Prostate gland (tissue), 2 donors: ENCODE results near the gene CELF2. TPM values are rescaled to one million over a fixed set of nuclear protein-coding genes. Genes with fewer than 3 reads are reported as not detected.

Experiments used
- DNase-seq: peaks from one replicate; pipeline ENCODE4 v3.0.0-alpha.2; 2019; ENCODE audit warnings: low spot score
- H3K27ac ChIP-seq, 2 donors: fragments of 200-600 bp; sonication (generic); 2 replicates each; pipeline ENCODE4 v1.5.1; 2017 to 2019
- H3K27me3 ChIP-seq: fragments of 200-600 bp; sonication (generic); replicated peaks from 2 replicates; pipeline ENCODE4 v1.5.1; 2019; ENCODE audit not compliant: insufficient read depth
- H3K36me3 ChIP-seq, 2 donors: fragments of 200-600 bp; sonication (generic); 1 replicate in 1 of 2; 2 replicates in 1 of 2; pipeline versions ENCODE4 v1.5.1 to v1.8.1; 2017 to 2019
- H3K4me1 ChIP-seq: fragments of 200-600 bp; sonication (generic); replicated peaks from 2 replicates; pipeline ENCODE4 v1.5.1; 2019
- H3K4me3 ChIP-seq, 2 donors: fragments of 200-600 bp; sonication (generic); 2 replicates each; pipeline ENCODE4 v1.5.1; 2017 to 2019
- H3K9me3 ChIP-seq: fragments of 200-600 bp; sonication (generic); 2 replicates; pipeline ENCODE4 v1.5.1; 2017
- POLR2A ChIP-seq: fragments of 450-650 bp; IDR thresholded peaks from one replicate; pipeline ENCODE4 v1.6.1; 2016; ENCODE audit warnings: antibody characterized with exemption, mild to moderate bottlenecking
- POLR2AphosphoS5 ChIP-seq: sonication (generic); formaldehyde crosslinking; IDR thresholded peaks from one replicate; pipeline ENCODE4 v1.6.1; 2017; ENCODE audit warnings: antibody characterized with exemption
- WGBS: methylation state at CpG from one replicate; pipeline ENCODE4 v1.1.5; 2018; 5-methylcytosine and 5-hydroxymethylcytosine counted together
- intact Hi-C: fragments of 100-400 bp; cut with DNase I; formaldehyde crosslinking; loops from one replicate; pipeline ENCODE4 v1.14.2; 2022
- total RNA-seq, 2 donors: library from RNA; depleted of rRNA; stranded (reverse); fragments of >200 nt; gene quantifications; one replicate each; pipeline ENCODE4 v1.1.0, GENCODE V29; 2016
- TF ChIP-seq, protein P1 (sequence below), 4 experiments: fragments of 200-600 bp in 2 of 4; fragments of 450-650 bp in 2 of 4; sonication (generic) in 2 of 4; IDR thresholded peaks; 1 replicate in 3 of 4; 2 replicates in 1 of 4; pipeline ENCODE4 v1.5.1; 2016 to 2019; ENCODE audit warnings: antibody characterized with exemption in 4 of 4, mild to moderate bottlenecking in 2 of 4, moderate library complexity in 2 of 4

Gene CELF2
- total RNA-seq, 2 donors from 2014 or later: 19.2 to 43.2 TPM

DNA sequence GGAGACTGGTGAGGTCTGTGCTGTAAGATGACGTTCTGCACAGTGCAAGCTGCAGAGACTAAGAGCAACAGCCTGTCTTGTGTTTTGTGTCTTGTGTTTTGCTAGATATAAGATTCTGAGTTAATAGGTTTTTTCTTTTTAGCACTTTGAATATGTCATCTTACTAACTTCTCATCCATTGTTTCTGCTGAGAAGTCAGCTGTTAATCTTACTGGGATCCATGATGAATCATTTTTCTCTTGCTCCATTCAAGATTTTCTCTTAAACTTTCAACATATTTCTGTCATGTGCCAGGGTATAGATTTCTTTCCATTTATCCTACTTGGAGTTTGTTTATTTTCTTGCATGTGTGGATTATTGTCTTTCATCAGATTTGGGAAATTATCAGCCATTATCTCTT is 290.3 kb downstream of the CELF2 start:
- Histone ChIP-seq H3K27me3 (no peaks in the 10 kb centered on the region), H3K9me3 (no peaks in the 10 kb centered on the region), H3K36me3 (no peaks in the 10 kb centered on the region), H3K27ac (no peak overlapping the region), H3K4me1 (no peaks in the 10 kb centered on the region), H3K4me3 (no peak overlapping the region)
- TF ChIP-seq POLR2AphosphoS5 (no peak), POLR2A (no peak)
- TF ChIP-seq, protein P1, sequence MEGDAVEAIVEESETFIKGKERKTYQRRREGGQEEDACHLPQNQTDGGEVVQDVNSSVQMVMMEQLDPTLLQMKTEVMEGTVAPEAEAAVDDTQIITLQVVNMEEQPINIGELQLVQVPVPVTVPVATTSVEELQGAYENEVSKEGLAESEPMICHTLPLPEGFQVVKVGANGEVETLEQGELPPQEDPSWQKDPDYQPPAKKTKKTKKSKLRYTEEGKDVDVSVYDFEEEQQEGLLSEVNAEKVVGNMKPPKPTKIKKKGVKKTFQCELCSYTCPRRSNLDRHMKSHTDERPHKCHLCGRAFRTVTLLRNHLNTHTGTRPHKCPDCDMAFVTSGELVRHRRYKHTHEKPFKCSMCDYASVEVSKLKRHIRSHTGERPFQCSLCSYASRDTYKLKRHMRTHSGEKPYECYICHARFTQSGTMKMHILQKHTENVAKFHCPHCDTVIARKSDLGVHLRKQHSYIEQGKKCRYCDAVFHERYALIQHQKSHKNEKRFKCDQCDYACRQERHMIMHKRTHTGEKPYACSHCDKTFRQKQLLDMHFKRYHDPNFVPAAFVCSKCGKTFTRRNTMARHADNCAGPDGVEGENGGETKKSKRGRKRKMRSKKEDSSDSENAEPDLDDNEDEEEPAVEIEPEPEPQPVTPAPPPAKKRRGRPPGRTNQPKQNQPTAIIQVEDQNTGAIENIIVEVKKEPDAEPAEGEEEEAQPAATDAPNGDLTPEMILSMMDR (IDR thresholded peaks at IDR 0.05): no peak
- 90% methylated on average over 1 of the region's 1 CpG for WGBS
- no peak for DNase-seq
- intact Hi-C loops: loop anchor here (10.0 kb wide), 1 partner anchor 1573 kb away; no protein-coding TSS in a partner anchor

DNA sequence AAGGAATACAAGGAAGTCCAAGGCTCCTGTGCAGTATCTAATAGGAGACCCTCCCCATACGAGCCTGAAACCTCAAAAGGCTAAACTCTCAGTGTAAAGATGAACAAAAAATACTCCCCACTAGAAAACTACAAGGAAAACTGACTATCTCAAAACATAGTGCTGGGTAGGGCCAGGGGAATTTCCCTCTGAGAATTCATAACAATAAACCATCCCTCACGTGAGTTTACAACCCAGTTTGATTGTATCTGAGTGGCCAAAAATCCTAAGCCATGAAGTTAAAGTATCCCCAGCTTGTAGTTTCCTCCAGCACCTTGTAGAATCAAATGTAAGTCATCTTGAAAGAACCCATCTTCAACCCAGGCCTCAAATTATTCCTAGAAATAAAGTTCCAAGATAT is 293.4 kb downstream of the CELF2 start:
- Histone ChIP-seq H3K27ac (no peak overlapping the region), H3K27me3 (no peaks in the 10 kb centered on the region), H3K4me3 (no peak overlapping the region), H3K36me3 (no peaks in the 10 kb centered on the region), H3K9me3 (no peaks in the 10 kb centered on the region), H3K4me1 (no peaks in the 10 kb centered on the region)
- intact Hi-C loops: no loop called here
- TF ChIP-seq POLR2A (no peak), POLR2AphosphoS5 (no peak)
- TF ChIP-seq, protein P1 (IDR thresholded peaks at IDR 0.05): no peak
- 70% methylated on average over 2 of the region's 2 CpGs for WGBS
- no peak for DNase-seq

DNA sequence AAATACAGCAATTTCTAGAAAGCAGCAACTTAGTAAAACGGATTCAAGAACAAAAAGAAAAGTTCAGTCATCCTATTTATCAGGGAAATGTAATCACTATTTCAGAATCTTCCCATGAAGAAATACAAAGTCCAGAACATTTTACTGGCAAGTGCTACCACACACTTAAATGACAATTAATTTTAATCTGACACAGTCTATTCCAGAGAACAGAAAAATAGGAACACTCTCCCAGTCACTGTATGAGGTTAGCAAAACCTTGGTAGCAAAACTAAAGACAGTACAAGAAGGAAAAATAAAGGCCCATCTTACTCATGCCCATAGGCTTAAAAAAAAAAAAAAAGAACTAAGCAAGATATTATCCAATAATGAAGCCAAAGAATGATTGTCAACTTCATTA is 295.8 kb downstream of the CELF2 start:
- Histone ChIP-seq H3K4me1 (no peaks in the 10 kb centered on the region), H3K27me3 (no peaks in the 10 kb centered on the region), H3K27ac (no peak overlapping the region), H3K9me3 (no peaks in the 10 kb centered on the region), H3K36me3 (no peaks in the 10 kb centered on the region), H3K4me3 (no peak overlapping the region)
- DNase-seq: no peak
- intact Hi-C loops: no loop called here
- WGBS: 80% methylated on average over 1 of the region's 1 CpG
- TF ChIP-seq POLR2A (no peak), POLR2AphosphoS5 (no peak)
- TF ChIP-seq, protein P1 (IDR thresholded peaks at IDR 0.05): no peak

DNA sequence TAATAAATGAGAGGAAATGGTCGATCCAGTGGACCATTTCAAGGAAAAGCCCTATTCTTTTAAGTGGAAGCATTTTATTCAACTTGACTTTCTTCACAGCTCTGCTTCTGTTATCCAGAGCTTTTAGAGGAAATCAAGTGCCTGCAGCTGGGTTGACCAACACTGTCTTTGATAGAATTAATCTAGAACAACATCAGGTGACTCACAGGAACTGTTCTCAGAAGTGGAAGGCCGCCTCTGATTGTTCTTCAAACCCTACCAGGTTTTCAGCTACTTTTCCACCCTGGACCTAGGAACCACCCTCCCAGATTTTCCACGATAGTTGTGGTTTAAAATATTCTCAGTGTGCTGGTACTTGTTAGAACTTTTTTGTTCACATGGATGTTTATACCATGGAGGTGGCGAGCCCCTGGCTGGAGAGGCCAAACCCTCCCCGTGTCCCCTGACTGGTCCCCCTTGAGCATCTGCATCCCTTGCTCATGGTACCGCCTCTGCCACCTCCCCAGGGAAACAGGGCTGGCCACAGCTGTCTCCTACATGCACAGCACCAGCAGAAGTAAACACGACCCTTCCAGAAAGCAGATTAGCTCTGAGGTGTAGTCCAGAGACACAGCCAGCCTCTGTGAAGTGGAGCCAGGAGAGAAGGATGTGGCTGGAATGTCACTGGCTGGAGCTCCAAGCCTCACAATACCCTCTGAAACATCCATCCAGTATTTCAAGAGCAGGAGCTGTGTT is 300.4 kb downstream of the CELF2 start:
- no peak overlapping the region for H3K4me3 ChIP-seq
- no peaks in the 10 kb centered on the region for H3K27me3 ChIP-seq
- DNase-seq: no peak
- TF ChIP-seq POLR2A: no peak
- TF ChIP-seq POLR2AphosphoS5: no peak
- TF ChIP-seq, protein P1 (IDR thresholded peaks at IDR 0.05): no peak
- H3K27ac ChIP-seq: no peak overlapping the region
- no peaks in the 10 kb centered on the region for H3K4me1 ChIP-seq
- intact Hi-C loops: no loop called here
- no peaks in the 10 kb centered on the region for H3K36me3 ChIP-seq
- no peaks in the 10 kb centered on the region for H3K9me3 ChIP-seq
- 83% methylated on average over 7 of the region's 7 CpGs for WGBS
